Glomerular visceral epithelial cell (primary cell): ENCODE results near the gene NAT9.
A peak's percentile ranks its signal among the peaks of the same experiment; 100 is the strongest.

ENCODE experiments used
- DNase-seq: peaks from one replicate; pipeline ENCODE4 v3.0.0-alpha.2; 2016; ENCODE audit errors: extremely low spot score

Gene NAT9, protein sequence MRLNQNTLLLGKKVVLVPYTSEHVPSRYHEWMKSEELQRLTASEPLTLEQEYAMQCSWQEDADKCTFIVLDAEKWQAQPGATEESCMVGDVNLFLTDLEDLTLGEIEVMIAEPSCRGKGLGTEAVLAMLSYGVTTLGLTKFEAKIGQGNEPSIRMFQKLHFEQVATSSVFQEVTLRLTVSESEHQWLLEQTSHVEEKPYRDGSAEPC

GRCh38 chr17:74776044-74776962 is at the start of gene NAT9:
NAT9 (minus strand) TSS chr17:74776345; CDS start chr17:74775698, 647 bp downstream.
- peak; percentile 97 for DNase-seq

- no peak for DNase-seq
Observed at GRCh38 chr17:74824961-74825627, 48.9 kb upstream of the NAT9 start.

DNA sequence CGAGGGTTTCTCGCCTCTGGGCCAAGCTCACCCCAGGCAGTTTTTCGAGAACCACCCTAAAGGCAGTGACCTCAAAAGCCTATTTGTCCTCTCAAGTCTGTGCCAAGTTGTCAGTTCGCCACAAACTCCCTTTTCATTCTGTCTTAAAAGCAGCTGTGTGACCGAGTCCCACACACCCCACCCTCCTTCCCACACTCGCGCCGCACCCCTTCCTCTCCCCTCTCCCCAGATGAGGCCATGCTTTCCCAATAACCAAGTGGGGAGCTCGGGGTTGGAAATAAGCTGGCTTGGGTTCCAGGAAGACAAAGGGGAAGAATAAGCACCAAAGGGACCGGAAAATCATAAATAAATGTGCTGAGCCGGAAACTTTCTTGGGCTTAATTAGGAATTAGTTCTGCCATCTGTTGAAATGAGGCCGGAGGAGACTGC is 46.8 kb upstream of the NAT9 start:
- no peak for DNase-seq

DNA sequence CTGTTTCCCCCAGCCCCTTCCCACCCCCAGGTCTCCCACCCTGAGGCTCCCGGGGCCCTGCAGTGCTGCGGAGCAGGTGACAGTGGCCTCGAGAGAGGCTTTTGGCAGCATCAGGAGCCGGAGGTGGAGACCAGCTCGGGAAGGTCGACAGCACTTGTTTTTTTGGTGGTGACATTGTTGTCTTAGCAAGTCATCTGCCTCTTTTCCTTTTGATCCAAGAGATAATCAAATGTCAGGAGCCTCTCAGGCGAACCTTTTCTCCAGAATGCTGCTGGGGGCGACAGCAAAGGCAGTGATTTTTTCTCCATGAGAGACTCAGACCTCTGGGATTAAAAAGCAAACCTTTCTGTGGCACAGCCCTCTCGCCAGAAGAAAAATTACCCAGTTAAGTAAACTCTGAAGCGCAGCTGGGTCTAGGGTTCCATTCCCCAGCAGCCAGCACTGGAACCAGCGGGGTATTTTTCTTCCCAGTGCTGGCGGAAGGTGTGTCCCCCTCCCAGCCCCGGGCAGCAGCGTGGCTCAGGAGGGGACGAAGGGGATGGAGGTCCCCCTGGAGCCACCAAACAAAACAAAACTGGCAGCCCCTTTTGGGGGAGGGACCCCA is 46.3 kb upstream of the NAT9 start:
- DNase-seq = no peak

DNA sequence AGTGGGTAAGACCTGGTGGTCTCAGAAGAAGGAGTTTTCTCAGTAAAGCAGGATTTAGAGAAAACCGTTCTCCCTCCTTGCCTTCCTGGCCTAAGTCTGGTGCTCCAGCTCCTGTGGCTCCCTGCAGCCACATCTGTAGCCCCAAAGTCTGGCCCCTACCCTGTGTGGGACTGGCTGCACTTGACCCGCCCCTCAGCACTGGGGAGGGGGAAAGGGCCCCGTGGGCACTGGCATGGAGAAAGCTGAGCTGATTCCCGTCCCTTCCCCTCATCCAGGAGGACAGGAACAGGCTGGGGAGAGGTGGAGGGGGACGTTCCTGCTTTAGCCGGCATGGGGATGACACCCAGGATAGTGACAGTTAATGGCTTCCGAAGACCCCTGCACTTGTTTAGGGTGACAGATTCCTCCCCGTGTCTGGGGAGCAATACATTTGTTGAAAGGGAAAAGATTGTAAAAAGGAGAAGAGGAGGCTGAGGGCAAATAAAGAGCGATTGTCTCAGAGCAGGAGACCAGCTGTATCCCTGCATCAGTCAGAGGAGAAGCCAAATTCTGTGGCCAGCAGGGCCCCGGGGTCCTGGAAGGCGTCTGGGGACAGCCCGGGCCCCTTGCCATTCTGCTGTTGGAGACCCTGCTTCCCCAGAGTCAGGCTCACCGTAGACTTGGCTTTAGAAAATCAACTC is 45.6 kb upstream of the NAT9 start:
- DNase-seq = no peak

DNA sequence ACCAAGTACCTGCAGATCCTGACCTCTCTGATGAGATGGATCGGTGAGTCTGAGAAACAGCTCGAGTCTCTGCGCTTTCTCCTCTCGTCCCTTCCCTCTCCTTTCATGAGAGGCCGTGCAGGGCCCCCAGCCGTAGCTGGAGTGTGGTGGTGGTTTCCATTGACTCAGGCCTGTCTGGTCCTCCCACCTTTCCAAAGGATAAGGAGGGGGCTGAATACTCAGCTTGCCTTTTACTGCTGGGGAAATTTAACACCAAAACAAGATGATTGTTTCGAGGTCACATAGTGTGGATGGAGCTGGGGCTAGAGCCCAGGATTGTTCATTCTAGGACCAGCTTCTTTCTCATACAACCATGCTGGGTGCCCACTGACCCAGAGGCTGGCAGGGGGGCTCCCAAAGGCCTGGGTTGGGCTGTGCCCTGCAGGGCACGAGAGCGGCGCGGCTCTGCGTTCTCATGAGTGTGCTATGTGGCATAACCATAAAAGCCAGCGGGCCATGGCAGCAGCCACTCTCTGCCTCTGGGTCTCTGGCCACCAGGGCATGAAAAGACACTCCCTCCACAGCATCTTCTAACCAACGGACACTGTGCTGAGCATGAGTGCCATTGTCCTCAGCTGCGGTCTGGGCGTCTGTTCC is 43.8 kb upstream of the NAT9 start:
- no peak for DNase-seq

GRCh38 chr17:74818291-74818938 is 42.3 kb upstream of the NAT9 start:
- no peak for DNase-seq

DNA sequence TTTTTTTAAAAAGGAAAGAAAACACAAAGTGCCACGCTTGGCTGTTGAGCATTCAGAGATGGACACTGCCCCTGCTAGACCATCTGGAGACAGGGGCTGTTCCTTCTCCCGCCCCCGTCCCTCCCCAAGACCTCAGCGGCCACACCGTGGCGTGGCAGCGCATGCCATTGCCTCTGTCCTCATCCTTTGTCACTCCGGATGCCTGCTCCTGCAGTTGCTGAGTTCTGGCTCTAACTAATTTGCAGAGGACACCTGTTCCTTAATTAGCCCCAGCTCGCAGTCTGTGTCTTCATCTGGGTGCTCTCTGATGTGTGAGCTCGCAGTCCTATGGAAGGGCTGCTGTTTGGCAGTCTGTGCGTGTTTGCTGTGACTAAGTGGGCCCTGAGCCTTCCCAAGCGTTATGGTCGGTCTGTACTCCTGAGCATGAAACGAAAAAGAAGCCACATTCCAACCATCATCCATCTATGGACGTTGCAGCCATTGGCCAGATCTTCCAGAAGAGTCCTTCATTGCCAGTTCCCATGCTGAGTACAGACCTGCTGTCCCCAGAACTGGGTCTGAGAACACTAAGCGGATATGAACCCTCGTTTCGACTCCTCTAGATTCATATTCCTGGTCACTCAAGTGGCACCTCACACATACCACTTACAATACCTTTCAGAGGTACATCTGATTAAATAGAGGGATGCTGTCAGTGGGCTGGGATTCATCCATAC is 40.9 kb upstream of the NAT9 start:
- no peak for DNase-seq

GRCh38 chr17:74815550-74816370 is 39.6 kb upstream of the NAT9 start:
- DNase-seq = no peak

- no peak for DNase-seq
Observed at GRCh38 chr17:74815067-74815466, 38.9 kb upstream of the NAT9 start.

- no peak for DNase-seq
Observed at GRCh38 chr17:74814453-74814852, 38.3 kb upstream of the NAT9 start.

DNA sequence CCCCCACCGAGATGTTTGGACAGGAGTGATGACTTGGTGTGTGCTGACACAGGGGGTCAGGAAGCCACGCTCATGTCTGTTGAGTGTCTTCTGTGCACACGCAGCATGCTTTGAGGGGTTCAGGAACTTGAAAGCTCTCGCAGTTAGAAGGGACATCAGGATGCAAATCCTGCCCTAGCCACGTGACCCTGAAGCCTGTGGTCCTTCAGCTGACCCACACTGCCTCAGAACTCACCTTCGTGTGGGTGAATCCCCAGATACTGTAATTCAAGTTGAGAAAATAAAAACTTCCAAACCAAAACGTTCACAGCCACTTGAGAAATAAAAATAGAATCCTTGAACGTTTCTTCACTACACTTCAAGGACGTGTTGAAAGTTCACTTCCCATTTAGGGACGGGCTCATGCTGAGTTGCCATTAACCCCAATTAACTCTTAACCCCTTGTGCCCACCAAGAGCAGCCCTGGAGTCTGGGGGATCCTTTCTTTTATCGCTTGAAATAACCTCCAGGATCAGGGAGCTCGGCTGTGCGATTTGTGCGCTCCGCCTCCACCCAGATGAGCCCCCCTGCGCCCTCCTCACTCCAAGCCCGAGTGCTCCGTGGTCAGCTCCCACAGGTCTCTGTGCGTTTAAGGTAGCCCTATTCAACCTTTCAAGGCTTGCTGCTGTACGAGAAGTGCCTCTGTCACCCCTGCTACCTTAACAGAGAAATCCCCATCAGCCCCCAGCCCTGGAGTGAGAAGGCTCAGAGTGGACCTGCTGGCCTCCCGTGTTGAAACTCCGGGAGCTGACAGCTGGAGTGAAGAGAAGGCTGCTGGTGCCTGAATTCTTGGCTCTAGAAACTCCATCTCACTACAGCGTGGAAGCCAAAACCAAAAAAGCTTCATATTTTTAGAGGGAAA is 36.2 kb upstream of the NAT9 start:
- DNase-seq = no peak

- DNase-seq = no peak
Observed at GRCh38 chr17:74810699-74811485, 34.7 kb upstream of the NAT9 start.

DNA sequence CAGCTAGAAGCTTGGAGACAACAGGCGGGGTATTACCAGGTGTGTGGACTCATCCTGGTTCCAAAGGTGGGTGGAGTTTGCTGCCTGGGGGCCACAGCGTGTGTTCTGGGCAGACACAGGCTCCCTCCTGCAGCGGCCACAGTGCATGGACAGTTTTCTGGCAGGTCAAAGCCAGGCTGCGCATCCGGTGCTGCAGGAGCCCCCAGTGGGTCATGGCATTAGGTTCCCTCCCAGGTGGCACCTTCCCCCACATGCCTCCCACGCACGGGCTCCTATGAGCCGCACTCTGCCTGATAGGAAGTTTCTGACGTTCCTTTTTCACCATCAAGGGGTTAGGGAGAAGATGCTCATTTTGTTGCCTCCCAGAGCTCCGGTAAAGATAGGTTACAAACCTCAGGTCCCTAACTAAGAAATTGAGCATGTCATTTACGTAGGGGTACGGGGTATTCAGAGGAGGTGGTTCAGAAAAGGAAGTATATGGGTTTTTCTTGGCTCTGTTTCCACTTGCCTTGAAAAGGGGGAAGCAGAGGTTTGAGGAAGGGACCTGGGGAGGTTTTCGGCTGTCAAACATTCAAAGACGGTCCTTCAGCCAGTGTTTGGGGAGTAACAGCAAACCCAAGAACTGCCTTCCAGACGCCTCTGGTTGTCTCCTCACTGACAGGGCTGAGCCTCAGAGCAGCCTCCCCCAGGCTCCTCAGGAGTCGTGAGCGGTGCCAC is 32.7 kb upstream of the NAT9 start:
- no peak for DNase-seq

DNA sequence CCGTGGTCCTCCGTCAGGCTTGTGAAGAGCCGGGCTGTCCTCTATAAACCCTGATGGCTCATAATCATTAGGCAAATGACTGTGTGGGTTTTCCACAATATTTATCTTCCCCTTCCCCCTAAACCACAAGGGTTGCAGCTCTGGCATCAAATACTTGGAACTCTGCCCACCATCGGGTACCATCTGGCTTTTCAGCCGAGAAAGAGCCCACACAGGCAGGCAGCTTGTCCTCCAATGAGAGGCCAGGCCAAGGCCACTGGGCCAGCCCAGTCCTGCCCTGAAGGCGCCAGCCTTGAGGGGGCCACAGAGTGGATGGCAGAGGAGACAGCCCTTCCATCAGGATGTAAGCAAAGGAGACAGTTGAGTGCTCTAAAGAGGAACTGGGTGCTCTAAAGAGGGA is 31.8 kb upstream of the NAT9 start:
- DNase-seq = no peak

- no peak for DNase-seq
Observed at GRCh38 chr17:74807441-74807840, 31.3 kb upstream of the NAT9 start.

DNA sequence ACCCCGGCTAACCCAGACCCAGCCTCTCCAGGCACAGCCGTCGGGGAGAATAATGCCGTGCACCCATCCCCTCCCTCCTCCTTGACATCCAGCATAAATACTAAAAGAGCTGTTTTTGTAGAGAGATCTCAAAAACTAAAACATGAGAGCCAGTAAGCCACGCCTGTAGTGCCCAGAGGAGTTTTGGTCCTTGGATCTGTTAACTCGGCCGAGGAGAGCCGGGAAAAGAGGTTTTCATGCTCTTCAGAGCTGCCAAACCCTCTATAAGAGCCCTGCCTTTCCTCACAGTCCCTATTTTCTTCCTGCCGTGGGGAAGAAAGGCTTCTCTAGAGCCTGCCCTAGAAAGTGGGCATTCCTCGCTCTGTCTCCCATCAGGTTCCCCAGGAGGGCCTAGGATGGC is 30.2 kb upstream of the NAT9 start:
- no peak for DNase-seq
